Right atrium auricular region (tissue), 2 donors: ENCODE results near the gene SIM2. TPM values are rescaled to one million over a fixed set of nuclear protein-coding genes. Genes with fewer than 3 reads are reported as not detected.
"Not testable (repeated sequence)": the region's sequence is repeated elsewhere in the genome, so short reads cannot be mapped to it uniquely, and the experiment has no call there.

Experiments used
- DNase-seq: peaks from one replicate; pipeline ENCODE4 v3.0.0-alpha.2; 2019; ENCODE audit warnings: low spot score
- H3K27ac ChIP-seq, 2 donors: fragments of 200-600 bp; sonication (generic); 1 replicate in 1 of 2; 2 replicates in 1 of 2; pipeline ENCODE4 v1.5.1; 2016 to 2019
- H3K27me3 ChIP-seq, 2 donors: fragments of 200-600 bp; sonication (generic); one replicate each; pipeline versions ENCODE4 v1.5.1 to v1.6.0; 2017 to 2019
- H3K36me3 ChIP-seq: fragments of 200-600 bp; sonication (generic); one replicate; pipeline ENCODE4 v1.5.1; 2016
- H3K4me1 ChIP-seq, 2 donors: fragments of 200-600 bp; sonication (generic); one replicate each; pipeline versions ENCODE4 v1.5.1 to v1.6.0; 2017 to 2019
- H3K4me3 ChIP-seq, 2 donors: fragments of 200-600 bp; sonication (generic); 1 replicate in 1 of 2; 2 replicates in 1 of 2; pipeline ENCODE4 v1.5.1; 2017 to 2019; ENCODE audit warnings: mild to moderate bottlenecking in 1 of 2, moderate library complexity in 1 of 2
- H3K9me3 ChIP-seq, 2 donors: fragments of 200-600 bp; sonication (generic); one replicate each; pipeline ENCODE4 v1.5.1; 2019
- CTCF ChIP-seq, 2 donors: fragments of 200-600 bp; sonication (generic); IDR thresholded peaks; one replicate each; pipeline ENCODE4 v1.5.1; 2019; ENCODE audit warnings: antibody characterized with exemption in 2 of 2
- total RNA-seq, 2 donors: library from RNA; depleted of rRNA; stranded (reverse); fragments of >200 nt; gene quantifications; one replicate each; pipeline ENCODE4 v1.1.0, GENCODE V29; 2016

Gene SIM2
- total RNA-seq, 2 donors from 2014 or later, result not detected

- H3K27me3 ChIP-seq, result peaks cover 0 to 3% of the 10 kb centered on the region in 2 donors
These were observed 30.2 kb upstream of the SIM2 start for GRCh38 chr21:36668713-36669112.

GRCh38 chr21:36671836-36672235 lies 27.1 kb upstream of the SIM2 start:
- no peak for TF ChIP-seq CTCF (IDR thresholded peaks at IDR 0.05)
- Histone ChIP-seq H3K9me3 (peaks cover 0 to 5% of the 10 kb centered on the region in 2 donors), H3K36me3 (no peaks in the 10 kb centered on the region), H3K27me3 (peaks cover 0 to 3% of the 10 kb centered on the region in 2 donors), H3K4me1 (no peaks in the 10 kb centered on the region), H3K27ac (no peak overlapping the region), H3K4me3 (no peak overlapping the region)
- DNase-seq, result no peak

More at GRCh38 chr21:36668713-36669112, 30.2 kb upstream of the SIM2 start:
- Histone ChIP-seq H3K36me3 (no peaks in the 10 kb centered on the region), H3K4me1 (no peaks in the 10 kb centered on the region), H3K27ac (no peak overlapping the region), H3K9me3 (no peaks in the 10 kb centered on the region), H3K4me3 (no peak overlapping the region)
- TF ChIP-seq CTCF (IDR thresholded peaks at IDR 0.05), result no peak
- DNase-seq, result no peak

GRCh38 chr21:36672296-36672695 lies 26.6 kb upstream of the SIM2 start:
- not testable (repeated sequence) for DNase-seq, H3K4me1 ChIP-seq, H3K9me3 ChIP-seq, H3K4me3 ChIP-seq, H3K27me3 ChIP-seq, H3K27ac ChIP-seq, H3K36me3 ChIP-seq

GRCh38 chr21:36672737-36673136 lies 26.2 kb upstream of the SIM2 start:
- Histone ChIP-seq H3K9me3 (peaks cover 0 to 9% of the 10 kb centered on the region in 2 donors), H3K4me3 (no peak overlapping the region), H3K4me1 (no peaks in the 10 kb centered on the region), H3K27ac (no peak overlapping the region), H3K36me3 (no peaks in the 10 kb centered on the region), H3K27me3 (peaks cover 0 to under 1% of the 10 kb centered on the region in 2 donors)
- no peak for TF ChIP-seq CTCF (IDR thresholded peaks at IDR 0.05)
- DNase-seq, result no peak

GRCh38 chr21:36676039-36676950 lies 22.6 kb upstream of the SIM2 start:
- no peak for DNase-seq
- Histone ChIP-seq H3K4me3 (no peak overlapping the region), H3K27ac (no peak overlapping the region), H3K9me3 (peaks cover 0 to 31% of the 10 kb centered on the region in 2 donors), H3K27me3 (no peaks in the 10 kb centered on the region), H3K4me1 (no peaks in the 10 kb centered on the region), H3K36me3 (no peaks in the 10 kb centered on the region)
- TF ChIP-seq CTCF (IDR thresholded peaks at IDR 0.05), result no peak

- H3K4me1 ChIP-seq, result no peaks in the 10 kb centered on the region
- H3K27me3 ChIP-seq, result no peaks in the 10 kb centered on the region
- H3K9me3 ChIP-seq, result peaks cover 0 to 35% of the 10 kb centered on the region in 2 donors
- no peak for DNase-seq
- no peaks in the 10 kb centered on the region for H3K36me3 ChIP-seq
- H3K4me3 ChIP-seq, result no peak overlapping the region
- TF ChIP-seq CTCF (IDR thresholded peaks at IDR 0.05), result no peak
- H3K27ac ChIP-seq, result no peak overlapping the region
These were observed 21.5 kb upstream of the SIM2 start for GRCh38 chr21:36677443-36677842.
